K562 (cell line): ENCODE results near the gene XPNPEP3. TPM values are rescaled to one million over a fixed set of nuclear protein-coding genes. Genes with fewer than 3 reads are reported as not detected.
A peak's percentile ranks its signal among the peaks of the same experiment; 100 is the strongest.

Experiments
- ATAC-seq: fragments of 200-7000 bp; cut with Tn5 transposase; 3 replicates; pipeline ENCODE4 v1.9.1; 2020; ENCODE audit warnings: moderate library complexity
- BruUV-seq: library from RNA; stranded (reverse); fragments of 400-500 nt; replicated peaks from 2 replicates; lab custom pipeline; 2021; lab: Mats Ljungman, UMichigan
- CTCF ChIA-PET: fragments of 300-600 bp; formaldehyde crosslinking; extraction: SDS; loops from one replicate; lab custom pipeline; 2021; ENCODE audit warnings: low intra/inter-chr PET ratio; lab: Yijun Ruan, JAX
- POLR2A ChIA-PET: fragments of 300-600, 350-650 bp; sonication (Branson Sonifier 250); formaldehyde crosslinking; extraction: SDS; loops from one replicate; lab custom pipeline; 2021; ENCODE audit warnings: antibody characterized with exemption, inconsistent platforms; lab: Yijun Ruan, JAX
- DNase-seq, 4 experiments: peaks; one replicate each; pipeline versions ENCODE4 v3.0.0 to v3.0.0-alpha.2; 2011 to 2018; ENCODE audit warnings: low spot score in 3 of 4, mixed read lengths in 3 of 4; ENCODE audit errors: extremely low read depth in 1 of 4
- FAIRE-seq: peaks from 2 replicates; lab custom pipeline; 2011; peaks lifted over from hg19 to GRCh38; lab: Jason Lieb, UNC
- H2AFZ ChIP-seq: 2 replicates; pipeline ENCODE4 v1.6.0; 2011; ENCODE audit warnings: low read depth, low read length, control low read depth, inconsistent platforms
- H3K27ac ChIP-seq: fragments of 200-600 bp; 3 replicates; pipeline ENCODE4 v1.8.0; 2011; ENCODE audit warnings: low read depth, mild to moderate bottlenecking, control low read depth, inconsistent platforms, low read length, moderate library complexity, mixed read lengths; ENCODE audit errors: extremely low read depth
- H3K27me3 ChIP-seq, 2 experiments: fragments of 300-600 bp in 1 of 2; 2 replicates in 1 of 2; 3 replicates in 1 of 2; pipeline versions ENCODE4 v1.6.0 to v1.8.0; 2011; ENCODE audit warnings: inconsistent platforms in 2 of 2, low read length in 2 of 2, mild to moderate bottlenecking in 1 of 2, mixed read lengths in 1 of 2, moderate library complexity in 1 of 2; ENCODE audit not compliant: control insufficient read depth in 2 of 2, insufficient read depth in 2 of 2
- H3K36me3 ChIP-seq: fragments of 300-600 bp; 3 replicates; pipeline ENCODE4 v1.8.0; 2011; ENCODE audit warnings: mild to moderate bottlenecking, low read length, inconsistent platforms; ENCODE audit not compliant: control insufficient read depth, insufficient read depth
- H3K4me1 ChIP-seq, 2 experiments: fragments of 200-600 bp in 1 of 2; replicated peaks in 1 of 2; 2 replicates in 1 of 2; 3 replicates in 1 of 2; pipeline versions ENCODE4 v1.5.1 to v1.8.0; 2011; ENCODE audit warnings: inconsistent platforms in 2 of 2, low read length in 2 of 2, mild to moderate bottlenecking in 1 of 2, mixed read lengths in 1 of 2, moderate library complexity in 1 of 2; ENCODE audit not compliant: control insufficient read depth in 2 of 2, insufficient read depth in 2 of 2
- H3K4me2 ChIP-seq: 2 replicates; pipeline ENCODE4 v1.6.1; 2011; ENCODE audit warnings: low read length, control low read depth, inconsistent platforms, mixed read lengths; ENCODE audit not compliant: insufficient read depth
- H3K4me3 ChIP-seq: fragments of 200-600 bp; sonication (generic), shearing (Covaris generic); 2 replicates; pipeline ENCODE4 v1.5.1; 2016; ENCODE audit warnings: control low read depth, inconsistent platforms
- H3K79me2 ChIP-seq: fragments of 200-600 bp; 3 replicates; pipeline ENCODE4 v1.8.0; 2011; ENCODE audit warnings: low read length, inconsistent platforms; ENCODE audit not compliant: control insufficient read depth, insufficient read depth
- H3K9ac ChIP-seq, 2 experiments: 2 replicates each; pipeline versions ENCODE4 v1.6.0 to v1.6.1; 2011; ENCODE audit warnings: low read depth in 2 of 2, low read length in 2 of 2, control low read depth in 1 of 2, inconsistent platforms in 1 of 2, mild to moderate bottlenecking in 1 of 2, mixed read lengths in 1 of 2; ENCODE audit not compliant: insufficient read depth in 1 of 2
- H3K9me1 ChIP-seq: one replicate; pipeline ENCODE4 v1.6.0; 2011; ENCODE audit warnings: inconsistent platforms, mild to moderate bottlenecking, low read length, moderate library complexity; ENCODE audit not compliant: control insufficient read depth, insufficient read depth
- H3K9me3 ChIP-seq: replicated peaks from 2 replicates; pipeline ENCODE4 v1.5.1; 2011; ENCODE audit warnings: low read depth, low read length, inconsistent platforms; ENCODE audit not compliant: control insufficient read depth, insufficient read depth
- H4K20me1 ChIP-seq: replicated peaks from 2 replicates; pipeline ENCODE4 v1.6.1; 2011; ENCODE audit warnings: low read length, inconsistent platforms, mixed read lengths; ENCODE audit not compliant: control insufficient read depth, insufficient read depth
- CBX8 ChIP-seq: fragments of 200-600 bp; sonication (generic); IDR thresholded peaks from 2 replicates; pipeline ENCODE4 v1.6.1; 2012; ENCODE audit warnings: borderline replicate concordance, mixed run types, low read depth, mild to moderate bottlenecking, moderate library complexity, mixed read lengths, low read length, control low read depth, inconsistent platforms; ENCODE audit not compliant: poor library complexity, severe bottlenecking; ENCODE audit errors: extremely low read depth
- CEBPG ChIP-seq, 3 experiments: fragments of 200-800 bp in 1 of 3; sonication (Bioruptor generic) in 1 of 3; sonication (generic) in 1 of 3; formaldehyde crosslinking in 1 of 3; IDR thresholded peaks in 2 of 3; conservative IDR thresholded peaks in 1 of 3; 2 replicates each; pipeline versions ENCODE4 v1.6.1 to v1.8.0; 2016 to 2022; ENCODE audit warnings: missing compliant biosample characterization in 2 of 3, missing genetic modification characterization in 2 of 3, mild to moderate bottlenecking in 1 of 3, missing genetic modification reagents in 1 of 3
- GTF2F1 ChIP-seq: IDR thresholded peaks from 2 replicates; pipeline ENCODE4 v1.6.1; 2011; ENCODE audit warnings: low read depth, low read length, improper control_type of control experiment
- MAFF ChIP-seq: IDR thresholded peaks from 2 replicates; pipeline ENCODE4 v1.6.1; 2012; ENCODE audit warnings: low read length, improper control_type of control experiment
- SMC3 ChIP-seq: conservative IDR thresholded peaks from 2 replicates; pipeline ENCODE4 v1.6.1; 2011; ENCODE audit warnings: low read depth, low read length, improper control_type of control experiment; ENCODE audit not compliant: insufficient read depth
- XRCC3 ChIP-seq: fragments of 450-650 bp; IDR thresholded peaks from 2 replicates; pipeline ENCODE4 v1.6.1; 2017; ENCODE audit warnings: mild to moderate bottlenecking, moderate library complexity
- ZNF23 ChIP-seq: fragments of 250-450 bp; sonication (Bioruptor Pico); IDR thresholded peaks from 2 replicates; pipeline ENCODE4 v1.4.0; 2020; ENCODE audit warnings: mild to moderate bottlenecking
- ZNF253 ChIP-seq: fragments of 250-450 bp; sonication (Bioruptor Pico); conservative IDR thresholded peaks from 2 replicates; pipeline ENCODE4 v1.6.1; 2021; ENCODE audit warnings: mild to moderate bottlenecking
- ZNF445 ChIP-seq: fragments of 250-450 bp; sonication (Bioruptor Pico); IDR thresholded peaks from 2 replicates; pipeline ENCODE4 v1.4.0; 2020; ENCODE audit warnings: low read depth, mild to moderate bottlenecking, moderate library complexity
- ZNF551 ChIP-seq: fragments of 250-450 bp; sonication (Bioruptor Pico); IDR thresholded peaks from 2 replicates; pipeline ENCODE4 v1.5.0; 2021; ENCODE audit warnings: mild to moderate bottlenecking, moderate library complexity
- WGBS: fragments of 100-300 bp; shearing (Covaris generic); methylation state at CpG from one replicate; pipeline ENCODE4 v1.1.6; 2016; ENCODE audit warnings: low coverage, mixed read lengths; ENCODE audit not compliant: insufficient coverage; ENCODE audit errors: missing lambda C conversion rate; 5-methylcytosine and 5-hydroxymethylcytosine counted together
- in situ Hi-C: fragments of 300-500 bp; cut with MboI; formaldehyde crosslinking; loops from 4 replicates; pipeline ENCODE4 v1.15.0; 2018; ENCODE audit warnings: inconsistent platforms, mixed read lengths
- intact Hi-C: fragments of 100-400 bp; cut with micrococcal nuclease; formaldehyde crosslinking; loops from 2 replicates; pipeline ENCODE4 v1.14.2; 2022
- polyA plus RNA-seq, 8 experiments: library from polyadenylated mRNA; depleted of rRNA in 4 of 8; stranded (reverse) in 5 of 8; unstranded in 3 of 8; fragments of >200 nt; fragmentation: Nextera tagmentation in 2 of 8; fragmentation: Illumina TruSeq in 1 of 8; extraction: Ambion mirVana in 2 of 8; extraction: Trizol in 1 of 8; gene quantifications; 2 replicates each; pipeline versions ENCODE4 v1.2.1 to v1.2.3, GENCODE V29; 2011 to 2014; ENCODE audit warnings: inconsistent platforms in 1 of 8, missing spikeins in 1 of 8
- total RNA-seq, 7 experiments: library from RNA; depleted of rRNA in 6 of 7; stranded (reverse); fragments of >200 nt in 6 of 7; fragmentation: Illumina TruSeq in 2 of 7; extraction: Trizol in 2 of 7; gene quantifications; 2 replicates each; pipeline versions ENCODE4 v1.2.1 to v1.2.3, GENCODE V29; 2011 to 2021; ENCODE audit warnings: low replicate concordance in 1 of 7
- TF ChIP-seq, protein P1 (sequence below): sonication (generic); formaldehyde crosslinking; IDR thresholded peaks from 2 replicates; pipeline ENCODE4 v1.8.0; 2022; ENCODE audit warnings: mild to moderate bottlenecking, missing genetic modification reagents
- TF ChIP-seq, protein P2 (sequence below), 3 experiments: IDR thresholded peaks in 2 of 3; conservative IDR thresholded peaks in 1 of 3; 2 replicates each; pipeline ENCODE4 v1.5.1; 2011 to 2012; ENCODE audit warnings: low read length in 3 of 3, mild to moderate bottlenecking in 3 of 3, control low read depth in 2 of 3, improper control_type of control experiment in 1 of 3, inconsistent platforms in 1 of 3, low read depth in 1 of 3, mixed read lengths in 1 of 3, moderate library complexity in 1 of 3; ENCODE audit not compliant: insufficient read depth in 2 of 3
- TF ChIP-seq, protein P3 (sequence below): sonication (generic); formaldehyde crosslinking; IDR thresholded peaks from 2 replicates; pipeline ENCODE4 v1.4.0; 2020; ENCODE audit warnings: mild to moderate bottlenecking, missing genetic modification reagents
- TF ChIP-seq, protein P4 (sequence below): fragments of 450-650 bp; formaldehyde crosslinking; IDR thresholded peaks from 2 replicates; pipeline ENCODE4 v1.4.0; 2020; ENCODE audit warnings: mild to moderate bottlenecking, moderate library complexity

Gene XPNPEP3
- total and polyA plus RNA-seq, 9 of the 15 experiments (the other 6 are each of a cell fraction or from before 2014, with no cell fraction given) = 9.1 to 22.6 (median 15.6) TPM

DNA sequence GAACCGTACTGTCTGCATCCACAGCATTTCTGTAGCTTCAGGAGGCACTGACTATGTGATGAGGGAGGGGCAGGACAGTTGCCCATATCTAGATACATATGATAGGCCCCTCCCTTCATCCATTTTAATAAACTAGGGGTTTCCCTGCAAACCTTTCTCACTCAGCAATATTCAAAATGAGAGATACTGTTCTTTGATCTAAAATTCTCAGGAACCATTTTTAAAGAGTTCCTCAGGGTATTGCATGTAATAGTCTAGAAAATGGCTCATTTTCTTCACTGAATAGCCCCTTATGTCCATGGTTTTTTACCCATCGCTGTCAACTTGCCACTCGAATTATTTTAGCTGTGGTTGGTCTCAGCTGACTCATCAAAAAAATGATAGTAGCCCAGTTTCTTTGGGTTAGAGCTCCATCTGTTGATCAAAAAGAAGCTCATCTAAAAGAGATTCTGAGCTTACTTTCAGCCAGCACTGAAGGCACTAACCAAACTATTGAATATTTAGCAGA is 42.0 kb downstream of the XPNPEP3 start:
- CTCF ChIA-PET = interaction anchor here (0.7 to 1.0 kb wide), 3 partner anchors 216 to 1364 kb away, joined by 3 to 9 read pairs (median 4); no protein-coding TSS in a partner anchor
- POLR2A ChIA-PET = interaction anchor here (0.6 to 0.9 kb wide), 5 partner anchors 9 to 855 kb away, joined by 3 read pairs; partner anchors contain the start of gene XPNPEP3
- Histone ChIP-seq H3K4me3 (no peak overlapping the region), H3K36me3 (0 out of 3 replicates have a peak, but pooled peaks cover 2% of the 10 kb centered on the region), H3K4me1 (peaks cover 0 to 4% of the 10 kb centered on the region in 2 experiments; a peak in 2 of 5 replicates), H3K27me3 (no peaks in the 10 kb centered on the region), H3K27ac (0 out of 3 replicates have a peak overlapping the region, but pooled peaks have one; percentile 38), H3K9me3 (no peaks in the 10 kb centered on the region), H3K9ac (no peak overlapping the region), H4K20me1 (no peaks in the 10 kb centered on the region), H3K4me2 (peak overlapping the region; percentile 36; the same call in 1 of the 2 replicates), H2AFZ (peak overlapping the region; percentile 77), H3K79me2 (no peaks in the 10 kb centered on the region), H3K9me1 (no peaks in the 10 kb centered on the region)
- WGBS = 30% methylated on average over 3 of the region's 3 CpGs
- FAIRE-seq (peak; percentile 92), ATAC-seq (peak; percentile 74), DNase-seq (peak; percentile 23 to 66 (median 34))
- BruUV-seq = no TSS peak
- intact Hi-C loops (loop anchor here (1.0 to 10.0 kb wide), 2 partner anchors 216 to 244 kb away; no protein-coding TSS in a partner anchor), in situ Hi-C loops (loop anchor here (10.0 kb wide), 2 partner anchors 244 to 344 kb away; no protein-coding TSS in a partner anchor)
- TF ChIP-seq MAFF (peak; percentile 99), XRCC3 (no peak), CBX8 (no peak), GTF2F1 (no peak), SMC3 (0 out of 2 replicates have a peak, but pooled peaks have one; percentile 23), ZNF253 (CRISPR knock-in tag) (no peak), CEBPG (CRISPR knock-in tag; IDR thresholded peaks at IDR 0.05) (no peak), CEBPG (tag; conservative IDR thresholded peaks at IDR 0.05 in 1 of 2, IDR thresholded peaks at IDR 0.05 in 1 of 2) (no peak), ZNF445 (CRISPR knock-in tag) (no peak), ZNF551 (CRISPR knock-in tag) (no peak), ZNF23 (no peak)
- TF ChIP-seq, protein P1, sequence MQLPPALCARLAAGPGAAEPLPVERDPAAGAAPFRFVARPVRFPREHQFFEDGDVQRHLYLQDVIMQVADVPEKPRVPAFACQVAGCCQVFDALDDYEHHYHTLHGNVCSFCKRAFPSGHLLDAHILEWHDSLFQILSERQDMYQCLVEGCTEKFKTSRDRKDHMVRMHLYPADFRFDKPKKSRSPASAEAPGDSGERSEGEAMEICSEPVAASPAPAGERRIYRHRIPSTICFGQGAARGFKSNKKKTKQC = no peak
- TF ChIP-seq, protein P2, sequence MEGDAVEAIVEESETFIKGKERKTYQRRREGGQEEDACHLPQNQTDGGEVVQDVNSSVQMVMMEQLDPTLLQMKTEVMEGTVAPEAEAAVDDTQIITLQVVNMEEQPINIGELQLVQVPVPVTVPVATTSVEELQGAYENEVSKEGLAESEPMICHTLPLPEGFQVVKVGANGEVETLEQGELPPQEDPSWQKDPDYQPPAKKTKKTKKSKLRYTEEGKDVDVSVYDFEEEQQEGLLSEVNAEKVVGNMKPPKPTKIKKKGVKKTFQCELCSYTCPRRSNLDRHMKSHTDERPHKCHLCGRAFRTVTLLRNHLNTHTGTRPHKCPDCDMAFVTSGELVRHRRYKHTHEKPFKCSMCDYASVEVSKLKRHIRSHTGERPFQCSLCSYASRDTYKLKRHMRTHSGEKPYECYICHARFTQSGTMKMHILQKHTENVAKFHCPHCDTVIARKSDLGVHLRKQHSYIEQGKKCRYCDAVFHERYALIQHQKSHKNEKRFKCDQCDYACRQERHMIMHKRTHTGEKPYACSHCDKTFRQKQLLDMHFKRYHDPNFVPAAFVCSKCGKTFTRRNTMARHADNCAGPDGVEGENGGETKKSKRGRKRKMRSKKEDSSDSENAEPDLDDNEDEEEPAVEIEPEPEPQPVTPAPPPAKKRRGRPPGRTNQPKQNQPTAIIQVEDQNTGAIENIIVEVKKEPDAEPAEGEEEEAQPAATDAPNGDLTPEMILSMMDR (IDR thresholded peaks at IDR 0.05 in 2 of 3, conservative IDR thresholded peaks at IDR 0.05 in 1 of 3; ENCODE audit: insufficient read depth in 2 of 3, low read depth in 1 of 3, low read length in 3 of 3) = peak; percentile 37 to 71 (median 58); a peak in 5 of 6 replicates
- TF ChIP-seq, protein P3, sequence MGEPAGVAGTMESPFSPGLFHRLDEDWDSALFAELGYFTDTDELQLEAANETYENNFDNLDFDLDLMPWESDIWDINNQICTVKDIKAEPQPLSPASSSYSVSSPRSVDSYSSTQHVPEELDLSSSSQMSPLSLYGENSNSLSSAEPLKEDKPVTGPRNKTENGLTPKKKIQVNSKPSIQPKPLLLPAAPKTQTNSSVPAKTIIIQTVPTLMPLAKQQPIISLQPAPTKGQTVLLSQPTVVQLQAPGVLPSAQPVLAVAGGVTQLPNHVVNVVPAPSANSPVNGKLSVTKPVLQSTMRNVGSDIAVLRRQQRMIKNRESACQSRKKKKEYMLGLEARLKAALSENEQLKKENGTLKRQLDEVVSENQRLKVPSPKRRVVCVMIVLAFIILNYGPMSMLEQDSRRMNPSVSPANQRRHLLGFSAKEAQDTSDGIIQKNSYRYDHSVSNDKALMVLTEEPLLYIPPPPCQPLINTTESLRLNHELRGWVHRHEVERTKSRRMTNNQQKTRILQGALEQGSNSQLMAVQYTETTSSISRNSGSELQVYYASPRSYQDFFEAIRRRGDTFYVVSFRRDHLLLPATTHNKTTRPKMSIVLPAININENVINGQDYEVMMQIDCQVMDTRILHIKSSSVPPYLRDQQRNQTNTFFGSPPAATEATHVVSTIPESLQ = no peak
- TF ChIP-seq, protein P4, sequence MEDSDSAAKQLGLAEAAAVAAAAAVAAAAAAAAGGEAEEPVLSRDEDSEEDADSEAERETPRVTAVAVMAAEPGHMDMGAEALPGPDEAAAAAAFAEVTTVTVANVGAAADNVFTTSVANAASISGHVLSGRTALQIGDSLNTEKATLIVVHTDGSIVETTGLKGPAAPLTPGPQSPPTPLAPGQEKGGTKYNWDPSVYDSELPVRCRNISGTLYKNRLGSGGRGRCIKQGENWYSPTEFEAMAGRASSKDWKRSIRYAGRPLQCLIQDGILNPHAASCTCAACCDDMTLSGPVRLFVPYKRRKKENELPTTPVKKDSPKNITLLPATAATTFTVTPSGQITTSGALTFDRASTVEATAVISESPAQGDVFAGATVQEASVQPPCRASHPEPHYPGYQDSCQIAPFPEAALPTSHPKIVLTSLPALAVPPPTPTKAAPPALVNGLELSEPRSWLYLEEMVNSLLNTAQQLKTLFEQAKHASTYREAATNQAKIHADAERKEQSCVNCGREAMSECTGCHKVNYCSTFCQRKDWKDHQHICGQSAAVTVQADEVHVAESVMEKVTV = peak; percentile 35; the same call in 1 of the 2 replicates
